SHP77 (cell line): ENCODE measurements around the gene CHPF.
A peak's percentile ranks its signal among the peaks of the same experiment; 100 is the strongest.

Experiments
- DNase-seq, 2 experiments: peaks; one replicate each; lab custom pipeline; 2025; lab: John Stamatoyannopoulos, UW

The CHPF gene

GRCh38 chr2:219531639-219532377, 11.8 kb downstream of the CHPF start:
- peak; percentile 34 to 35 for DNase-seq

- peak; percentile 79 to 81 for DNase-seq
Measured at GRCh38 chr2:219530048-219530963, 13.3 kb downstream of the CHPF start.

GRCh38 chr2:219527472-219527871, 16.1 kb downstream of the CHPF start:
- no peak for DNase-seq

GRCh38 chr2:219527076-219527394, 16.6 kb downstream of the CHPF start:
- peak in 1 of 2 experiments; percentile 22 for DNase-seq

GRCh38 chr2:219526320-219527075, 17.1 kb downstream of the CHPF start:
- DNase-seq, result no peak

- DNase-seq, result no peak
Measured at GRCh38 chr2:219525533-219526232, 17.9 kb downstream of the CHPF start.

GRCh38 chr2:219524817-219525216, 18.8 kb downstream of the CHPF start:
- no peak for DNase-seq

- no peak for DNase-seq
Measured at GRCh38 chr2:219523031-219523671, 20.5 kb downstream of the CHPF start.

GRCh38 chr2:219522111-219523030, 21.2 kb downstream of the CHPF start:
- no peak for DNase-seq

GRCh38 chr2:219521066-219521880, 22.3 kb downstream of the CHPF start:
- peak; percentile 18 to 33 for DNase-seq

GRCh38 chr2:219520079-219520478, 23.5 kb downstream of the CHPF start:
- no peak for DNase-seq

- no peak for DNase-seq
Measured at GRCh38 chr2:219519526-219519916, 24.1 kb downstream of the CHPF start.

GRCh38 chr2:219517954-219518778, 25.4 kb downstream of the CHPF start:
- DNase-seq, result no peak

- DNase-seq, result no peak
Measured at GRCh38 chr2:219516888-219517287, 26.7 kb downstream of the CHPF start.

- DNase-seq, result no peak
Measured at GRCh38 chr2:219515874-219516629, 27.6 kb downstream of the CHPF start.

- DNase-seq, result no peak
Measured at GRCh38 chr2:219514836-219515235, 28.8 kb downstream of the CHPF start.

GRCh38 chr2:219514196-219514761, 29.3 kb downstream of the CHPF start, which contains the start of gene ASIC4:
TSS of gene ASIC4 (plus strand) at chr2:219514482. CDS start at chr2:219514725, 243 bp downstream.
- no peak for DNase-seq
